Measurements from ENCODE around the gene ZNF45.

GRCh38 chr19:43936188-43936587 lies 1.1 kb upstream of the ZNF45 start:
- TF ChIP-seq CTCF (IDR thresholded peaks at IDR 0.05) (no peak), EZH2 (IDR thresholded peaks at IDR 0.05) (no peak)

All from neural progenitor cell (in vitro differentiated cells).